ENCODE measurements around the gene TCP10L.

Gene TCP10L

GRCh38 chr21:32578107-32578691 lies 7.1 kb downstream of the TCP10L start:
- Mint-ChIP-seq H3K36me3 (ENCODE audit: insufficient read depth) (peaks cover 3% of the 10 kb centered on the region), H3K4me1 (ENCODE audit: low read depth in 2 of 2) (peaks cover 0 to 8% of the 10 kb centered on the region in 2 donors), H3K9me3 (no peaks in the 10 kb centered on the region), H3K27me3 (peaks cover 10 to 15% of the 10 kb centered on the region in 2 donors), H3K4me3 (peak overlapping the region in 1 of 2 donors; percentile 25), H3K27ac (no peak overlapping the region)
- DNase-seq = peak in 2 of 3 experiments; percentile 22 to 41
- ATAC-seq (replicated peaks) = peak; percentile 88

DNA sequence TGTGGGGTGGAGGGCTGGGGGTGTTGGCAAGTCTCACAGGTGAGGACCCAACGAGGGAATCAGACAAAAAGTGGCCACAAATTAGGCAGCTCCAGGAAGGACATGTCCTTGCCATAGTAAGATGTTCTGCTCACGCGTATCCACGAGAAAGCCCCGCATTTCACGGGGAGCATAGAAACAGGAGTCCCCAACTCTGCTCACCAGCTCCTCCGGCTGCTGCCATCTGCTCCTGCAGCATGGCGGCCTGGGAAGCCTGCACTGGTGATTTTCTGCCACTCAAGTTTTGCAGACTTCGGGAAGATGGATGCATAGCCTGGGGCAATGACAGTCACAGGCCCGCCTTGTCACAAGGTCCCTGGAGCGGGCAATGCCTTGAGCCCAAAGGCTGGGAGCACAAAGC lies 9.3 kb downstream of the TCP10L start:
- no peaks in the 10 kb centered on the region for H3K9me3 Mint-ChIP-seq
- H3K4me3 Mint-ChIP-seq = no peak overlapping the region
- no peak for ATAC-seq (replicated peaks)
- peaks cover 0 to 8% of the 10 kb centered on the region in 2 donors for H3K4me1 Mint-ChIP-seq (ENCODE audit: low read depth in 2 of 2)
- H3K27me3 Mint-ChIP-seq = peaks cover 8 to 10% of the 10 kb centered on the region in 2 donors
- H3K27ac Mint-ChIP-seq = no peak overlapping the region
- no peak for DNase-seq
- H3K36me3 Mint-ChIP-seq (ENCODE audit: insufficient read depth) = no peaks in the 10 kb centered on the region

DNA sequence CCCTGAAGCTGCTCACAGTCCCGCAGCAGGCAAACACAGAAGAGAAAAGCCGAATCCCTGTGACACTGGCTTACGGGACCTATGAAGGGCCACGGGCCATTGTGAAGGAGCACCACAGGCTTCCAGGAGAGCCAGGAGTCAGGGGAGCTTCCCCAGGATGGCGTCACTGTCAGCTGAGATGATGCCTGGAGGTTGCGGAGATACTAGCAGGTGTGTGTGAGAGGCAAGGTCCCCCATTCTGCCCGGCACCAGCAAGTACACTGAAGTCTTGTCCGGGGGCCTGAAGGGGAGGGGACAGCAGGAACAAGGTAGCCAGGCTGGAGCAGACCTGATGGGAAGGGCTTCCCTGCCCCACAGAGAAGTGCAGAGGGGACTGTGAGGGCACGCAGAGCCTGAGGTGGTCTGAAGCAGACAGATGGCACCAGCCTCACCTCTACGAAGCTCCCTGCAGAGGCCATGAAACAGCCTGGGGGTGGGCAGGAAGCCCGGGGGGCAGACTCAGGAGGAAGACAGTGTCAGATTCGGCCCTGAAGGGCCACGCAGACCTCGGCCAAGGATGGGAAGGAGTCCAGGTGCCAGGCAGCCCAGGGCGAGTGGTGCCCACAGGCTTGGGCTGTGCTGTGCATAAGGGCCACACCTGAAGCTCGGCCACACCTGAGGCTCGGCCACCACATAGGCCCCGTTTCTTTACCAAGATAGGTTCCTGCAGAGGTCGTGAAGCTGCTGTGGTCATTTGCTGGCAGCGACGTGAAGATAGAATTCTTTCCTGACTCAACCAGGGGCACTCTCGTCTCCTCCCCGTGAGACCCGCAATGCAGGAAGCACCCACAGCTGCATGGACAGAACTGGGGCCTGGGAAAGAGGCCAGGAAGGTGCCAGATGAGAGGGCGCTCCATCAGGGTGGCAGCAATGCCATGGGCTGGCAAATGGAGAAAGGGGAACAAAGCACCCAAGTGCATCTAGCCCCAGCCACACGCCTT lies 10.1 kb downstream of the TCP10L start:
- H3K36me3 Mint-ChIP-seq (ENCODE audit: insufficient read depth) = no peaks in the 10 kb centered on the region
- DNase-seq (no peak), ATAC-seq (replicated peaks) (no peak)
- H3K4me3 Mint-ChIP-seq = no peak overlapping the region
- H3K4me1 Mint-ChIP-seq (ENCODE audit: low read depth in 2 of 2) = peaks cover 2 to 10% of the 10 kb centered on the region in 2 donors
- peaks cover under 1 to 10% of the 10 kb centered on the region in 2 donors for H3K27me3 Mint-ChIP-seq
- no peaks in the 10 kb centered on the region for H3K9me3 Mint-ChIP-seq
- H3K27ac Mint-ChIP-seq = no peak overlapping the region

DNA sequence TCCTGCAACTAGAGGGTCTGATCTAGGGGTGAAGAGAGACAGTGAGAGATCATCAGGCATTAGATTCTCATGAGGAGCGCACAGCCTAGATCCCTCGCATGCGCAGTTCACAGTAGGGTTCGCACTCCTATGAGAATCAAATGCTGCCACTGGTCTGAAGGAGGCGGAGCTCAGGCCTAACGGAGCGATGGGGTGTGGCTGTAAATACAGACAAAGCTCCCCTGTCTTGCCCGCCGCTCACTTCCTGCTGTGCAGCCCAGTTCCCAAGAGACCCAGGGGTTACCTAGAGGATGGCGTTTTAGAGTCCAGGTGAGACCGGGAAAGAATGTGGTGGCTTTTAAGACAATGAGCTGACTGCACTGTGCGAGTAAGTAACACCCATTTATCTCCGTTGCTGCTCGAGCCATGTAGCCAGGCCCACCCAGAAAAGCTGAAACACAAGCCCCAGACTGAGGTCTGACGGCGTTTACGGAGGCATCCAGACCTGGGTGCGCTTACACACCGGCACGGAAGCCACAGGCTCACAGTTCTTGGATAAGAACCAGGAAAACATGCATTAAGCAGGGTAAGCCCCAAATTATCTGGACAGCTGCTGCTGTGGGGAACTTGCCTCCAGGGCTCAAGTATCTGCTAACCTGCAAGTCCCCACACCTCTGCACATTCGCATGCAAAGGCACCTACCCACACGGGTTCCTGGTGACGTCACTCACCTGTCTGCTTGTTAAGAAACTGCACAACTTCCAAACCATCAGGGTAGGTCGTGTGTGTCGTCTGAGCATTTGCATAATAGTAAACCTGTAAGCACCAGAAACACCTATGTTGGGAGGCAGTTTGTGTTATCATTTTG lies 12.5 kb downstream of the TCP10L start:
- H3K27me3 Mint-ChIP-seq = peaks cover 0 to 10% of the 10 kb centered on the region in 2 donors
- peaks cover 14 to 15% of the 10 kb centered on the region in 2 donors for H3K4me1 Mint-ChIP-seq (ENCODE audit: low read depth in 2 of 2)
- H3K27ac Mint-ChIP-seq = no peak overlapping the region
- ATAC-seq (replicated peaks) = no peak
- no peak overlapping the region for H3K4me3 Mint-ChIP-seq
- no peak for DNase-seq
- H3K36me3 Mint-ChIP-seq (ENCODE audit: insufficient read depth) = peaks cover 10% of the 10 kb centered on the region
- H3K9me3 Mint-ChIP-seq = no peaks in the 10 kb centered on the region

DNA sequence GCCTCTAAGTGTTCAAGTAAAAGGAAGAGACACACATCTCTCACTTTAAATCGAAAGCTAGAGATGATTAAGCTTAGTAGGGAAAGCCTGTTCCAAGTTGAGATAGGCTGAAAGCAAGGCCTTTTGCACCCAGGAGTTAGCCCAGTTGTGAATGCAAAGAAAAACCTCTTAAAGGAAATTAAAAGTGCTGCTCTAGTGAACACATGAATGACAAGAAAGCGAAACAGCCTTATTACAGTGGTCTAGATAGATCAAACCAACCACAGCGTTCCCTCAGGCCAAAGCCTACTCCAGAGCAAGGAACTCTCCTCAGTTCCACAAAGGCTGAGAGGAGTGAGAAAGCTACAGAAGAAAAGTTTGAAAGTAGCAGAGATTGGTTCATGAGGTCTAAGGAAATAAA lies 14.9 kb downstream of the TCP10L start:
- Mint-ChIP-seq H3K4me3 (peak overlapping the region; percentile 90 to 96), H3K9me3 (no peaks in the 10 kb centered on the region), H3K36me3 (ENCODE audit: insufficient read depth) (peaks cover 19% of the 10 kb centered on the region), H3K27me3 (peaks cover 0 to 10% of the 10 kb centered on the region in 2 donors), H3K4me1 (ENCODE audit: low read depth in 2 of 2) (peaks cover 14 to 17% of the 10 kb centered on the region in 2 donors), H3K27ac (peak overlapping the region; percentile 44 to 94)
- no peak for DNase-seq
- ATAC-seq (replicated peaks) = no peak

- H3K27me3 Mint-ChIP-seq = peaks cover 0 to 3% of the 10 kb centered on the region in 2 donors
- ATAC-seq (replicated peaks) (peak; percentile 88), DNase-seq (peak; percentile 78 to 83 (median 81))
- H3K4me1 Mint-ChIP-seq (ENCODE audit: low read depth in 2 of 2) = peaks cover 14 to 17% of the 10 kb centered on the region in 2 donors
- H3K36me3 Mint-ChIP-seq (ENCODE audit: insufficient read depth) = peaks cover 19% of the 10 kb centered on the region
- peak overlapping the region; percentile 46 to 94 for H3K27ac Mint-ChIP-seq
- H3K9me3 Mint-ChIP-seq = peaks cover 0 to 4% of the 10 kb centered on the region in 2 donors
- peak overlapping the region; percentile 90 to 96 for H3K4me3 Mint-ChIP-seq
These were observed 15.8 kb downstream of the TCP10L start for GRCh38 chr21:32569261-32570230.

GRCh38 chr21:32567626-32568025 lies 17.7 kb downstream of the TCP10L start:
- DNase-seq (no peak), ATAC-seq (replicated peaks) (no peak)
- H3K4me1 Mint-ChIP-seq (ENCODE audit: low read depth in 2 of 2) = peaks cover 14 to 17% of the 10 kb centered on the region in 2 donors
- H3K27me3 Mint-ChIP-seq = no peaks in the 10 kb centered on the region
- peaks cover 22% of the 10 kb centered on the region for H3K36me3 Mint-ChIP-seq (ENCODE audit: insufficient read depth)
- H3K9me3 Mint-ChIP-seq = peaks cover 0 to 6% of the 10 kb centered on the region in 2 donors
- H3K27ac Mint-ChIP-seq = no peak overlapping the region
- H3K4me3 Mint-ChIP-seq = no peak overlapping the region

GRCh38 chr21:32566741-32567389 lies 18.5 kb downstream of the TCP10L start:
- ATAC-seq (replicated peaks) (no peak), DNase-seq (no peak)
- H3K9me3 Mint-ChIP-seq = peaks cover 0 to 6% of the 10 kb centered on the region in 2 donors
- peaks cover 14 to 20% of the 10 kb centered on the region in 2 donors for H3K4me1 Mint-ChIP-seq (ENCODE audit: low read depth in 2 of 2)
- no peak overlapping the region for H3K27ac Mint-ChIP-seq
- H3K4me3 Mint-ChIP-seq = no peak overlapping the region
- no peaks in the 10 kb centered on the region for H3K27me3 Mint-ChIP-seq
- peaks cover 22% of the 10 kb centered on the region for H3K36me3 Mint-ChIP-seq (ENCODE audit: insufficient read depth)

GRCh38 chr21:32565856-32566465 lies 19.4 kb downstream of the TCP10L start:
- no peak overlapping the region for H3K27ac Mint-ChIP-seq
- peaks cover 14 to 20% of the 10 kb centered on the region in 2 donors for H3K4me1 Mint-ChIP-seq (ENCODE audit: low read depth in 2 of 2)
- no peak for ATAC-seq (replicated peaks)
- peaks cover 0 to 6% of the 10 kb centered on the region in 2 donors for H3K9me3 Mint-ChIP-seq
- DNase-seq = no peak
- H3K36me3 Mint-ChIP-seq (ENCODE audit: insufficient read depth) = peaks cover 25% of the 10 kb centered on the region
- no peak overlapping the region for H3K4me3 Mint-ChIP-seq
- no peaks in the 10 kb centered on the region for H3K27me3 Mint-ChIP-seq

DNA sequence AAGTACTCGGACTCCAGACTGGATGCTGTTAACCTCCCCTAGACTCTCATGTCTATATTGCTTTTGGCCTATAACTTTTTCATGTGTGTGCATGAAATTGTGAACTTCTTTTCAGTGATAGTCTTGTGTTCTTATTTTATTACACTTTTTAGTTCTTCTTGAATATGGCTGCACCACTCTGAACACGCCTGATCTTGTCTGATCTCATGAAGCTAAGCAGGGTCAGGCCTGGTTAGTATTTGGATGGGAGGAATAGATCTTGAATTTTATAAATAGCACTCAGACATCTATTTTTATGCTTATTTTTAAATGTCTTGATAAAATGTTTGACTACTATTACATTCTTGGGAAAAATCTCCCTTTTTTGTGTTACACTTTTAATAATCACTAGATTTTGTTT lies 22.4 kb downstream of the TCP10L start:
- peaks cover 0 to 6% of the 10 kb centered on the region in 2 donors for H3K9me3 Mint-ChIP-seq
- H3K27ac Mint-ChIP-seq = peak overlapping the region in 1 of 2 donors; percentile 35
- no peak overlapping the region for H3K4me3 Mint-ChIP-seq
- H3K4me1 Mint-ChIP-seq (ENCODE audit: low read depth in 2 of 2) = peaks cover 2 to 10% of the 10 kb centered on the region in 2 donors
- ATAC-seq (replicated peaks) = no peak
- peaks cover 15% of the 10 kb centered on the region for H3K36me3 Mint-ChIP-seq (ENCODE audit: insufficient read depth)
- H3K27me3 Mint-ChIP-seq = no peaks in the 10 kb centered on the region
- no peak for DNase-seq

GRCh38 chr21:32562426-32562825 lies 22.9 kb downstream of the TCP10L start:
- Mint-ChIP-seq H3K27ac (peak overlapping the region in 1 of 2 donors; percentile 35), H3K9me3 (peaks cover 0 to 6% of the 10 kb centered on the region in 2 donors), H3K4me1 (ENCODE audit: low read depth in 2 of 2) (peaks cover 4 to 8% of the 10 kb centered on the region in 2 donors), H3K27me3 (no peaks in the 10 kb centered on the region), H3K36me3 (ENCODE audit: insufficient read depth) (peaks cover 13% of the 10 kb centered on the region), H3K4me3 (no peak overlapping the region)
- no peak for DNase-seq
- ATAC-seq (replicated peaks) = peak; percentile 32
